ENCODE data around the gene ZNF124.
A peak's percentile ranks its signal among the peaks of the same experiment; 100 is the strongest.
"Not testable (repeated sequence)": the region's sequence is repeated elsewhere in the genome, so short reads cannot be mapped to it uniquely, and the experiment has no call there.

Gene ZNF124

DNA sequence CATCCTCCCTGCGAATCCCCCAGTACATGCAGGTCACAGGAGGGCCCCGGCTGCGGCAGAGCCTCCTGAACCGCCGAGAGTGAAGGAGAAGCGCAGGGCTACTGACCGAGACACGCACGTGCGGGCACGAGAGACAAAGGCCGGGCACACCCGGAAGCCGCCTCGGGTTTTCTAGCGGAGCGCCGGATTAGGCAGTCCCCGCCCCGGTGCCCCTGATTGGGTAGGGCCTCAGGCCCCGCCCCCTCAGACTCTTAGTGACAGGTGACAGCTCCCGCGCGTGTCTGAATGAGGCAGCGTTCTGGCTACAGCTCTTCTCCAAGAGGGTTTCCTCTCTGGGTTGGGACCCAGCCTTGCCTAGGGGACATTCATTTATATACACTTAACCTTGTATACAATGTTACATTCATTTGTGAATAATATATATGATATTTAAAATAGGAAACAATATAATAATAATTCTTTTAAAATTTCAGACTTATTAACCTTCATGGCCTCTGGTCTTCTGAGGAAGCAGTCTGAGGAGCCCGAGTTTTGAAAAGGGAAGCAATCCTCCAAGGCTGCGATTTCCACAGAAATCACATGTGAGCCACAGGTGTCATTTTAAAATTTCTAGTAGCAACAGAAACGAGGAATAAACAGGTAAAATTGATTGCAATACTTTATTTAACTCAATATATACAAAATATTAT lies at the start of gene ZNF124:
ZNF124 (minus strand) TSS at position 146 of the 689 bp plus-strand sequence; CDS start at position 3, 143 bp downstream.
- DNase-seq (ENCODE audit: extremely low spot score, insufficient read length, low read depth) = not testable (repeated sequence)
- peak; percentile 95 for FAIRE-seq

DNA sequence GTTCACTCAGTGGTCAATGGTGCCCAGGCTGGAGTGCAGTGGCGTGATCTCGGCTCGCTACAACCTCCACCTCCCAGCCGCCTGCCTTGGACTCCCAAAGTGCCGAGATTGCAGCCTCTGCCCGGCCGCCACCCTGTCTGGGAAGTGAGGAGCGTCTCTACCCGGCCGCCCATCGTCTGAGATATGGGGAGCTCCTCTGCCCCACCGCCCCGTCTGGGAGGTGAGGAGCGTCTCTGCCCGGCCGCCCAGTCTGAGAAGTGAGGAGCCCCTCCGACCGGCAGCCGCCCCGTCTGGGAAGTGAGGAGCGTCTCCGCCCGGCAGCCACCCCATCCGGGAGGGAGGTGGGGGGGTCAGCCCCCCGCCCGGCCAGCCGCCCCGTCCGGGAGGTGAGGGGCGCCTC lies 48.5 kb upstream of the ZNF124 start:
- not testable (repeated sequence) for DNase-seq (ENCODE audit: extremely low spot score, insufficient read length, low read depth); FAIRE-seq

DNA sequence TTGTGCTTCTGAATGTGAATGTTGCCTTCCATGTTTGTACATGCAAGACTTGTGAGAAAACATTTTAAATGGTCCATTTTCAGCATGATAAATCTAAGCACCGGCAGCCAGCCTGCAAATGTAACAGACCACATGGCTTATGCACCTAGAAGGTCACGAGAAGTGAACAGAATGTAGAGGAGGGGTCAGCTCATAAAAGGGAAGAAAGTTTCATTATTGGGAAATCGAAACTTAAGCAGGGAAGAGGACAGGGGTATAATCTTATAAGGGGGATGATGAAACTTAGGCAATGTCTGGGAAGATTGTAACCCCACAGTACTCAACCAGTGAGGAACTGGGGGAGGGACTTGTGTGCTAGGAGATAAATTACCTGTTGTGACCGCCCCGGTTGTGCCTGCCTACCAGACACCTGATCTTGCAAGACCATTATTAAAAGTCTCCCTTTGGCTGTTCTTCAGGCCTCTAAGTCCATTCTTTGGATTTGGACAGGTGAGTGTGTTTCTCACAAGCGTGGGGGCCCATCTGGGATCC lies 46.4 kb upstream of the ZNF124 start:
- FAIRE-seq = no peak
- no peak for DNase-seq (ENCODE audit: extremely low spot score, insufficient read length, low read depth)

DNA sequence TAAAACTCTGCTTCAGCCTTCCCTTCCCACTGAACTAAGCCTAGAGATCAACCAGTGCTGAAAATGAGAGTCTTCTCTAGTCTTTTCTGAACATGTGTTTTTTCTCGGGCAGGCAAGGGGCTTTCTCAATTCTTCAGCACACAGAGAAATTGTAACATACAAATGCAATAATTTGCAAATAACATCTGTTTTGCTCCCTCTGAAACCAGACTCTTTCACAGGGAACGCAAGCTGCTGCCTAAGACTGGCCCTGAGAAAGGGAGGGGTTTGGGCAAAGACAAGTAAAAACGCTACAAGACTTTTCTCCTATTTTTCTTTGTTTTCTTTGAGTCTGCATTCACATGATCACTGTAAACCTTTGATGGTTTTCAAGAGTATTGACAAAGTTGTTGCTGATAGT lies 44.4 kb upstream of the ZNF124 start:
- FAIRE-seq (no peak), DNase-seq (ENCODE audit: extremely low spot score, insufficient read length, low read depth) (no peak)

DNA sequence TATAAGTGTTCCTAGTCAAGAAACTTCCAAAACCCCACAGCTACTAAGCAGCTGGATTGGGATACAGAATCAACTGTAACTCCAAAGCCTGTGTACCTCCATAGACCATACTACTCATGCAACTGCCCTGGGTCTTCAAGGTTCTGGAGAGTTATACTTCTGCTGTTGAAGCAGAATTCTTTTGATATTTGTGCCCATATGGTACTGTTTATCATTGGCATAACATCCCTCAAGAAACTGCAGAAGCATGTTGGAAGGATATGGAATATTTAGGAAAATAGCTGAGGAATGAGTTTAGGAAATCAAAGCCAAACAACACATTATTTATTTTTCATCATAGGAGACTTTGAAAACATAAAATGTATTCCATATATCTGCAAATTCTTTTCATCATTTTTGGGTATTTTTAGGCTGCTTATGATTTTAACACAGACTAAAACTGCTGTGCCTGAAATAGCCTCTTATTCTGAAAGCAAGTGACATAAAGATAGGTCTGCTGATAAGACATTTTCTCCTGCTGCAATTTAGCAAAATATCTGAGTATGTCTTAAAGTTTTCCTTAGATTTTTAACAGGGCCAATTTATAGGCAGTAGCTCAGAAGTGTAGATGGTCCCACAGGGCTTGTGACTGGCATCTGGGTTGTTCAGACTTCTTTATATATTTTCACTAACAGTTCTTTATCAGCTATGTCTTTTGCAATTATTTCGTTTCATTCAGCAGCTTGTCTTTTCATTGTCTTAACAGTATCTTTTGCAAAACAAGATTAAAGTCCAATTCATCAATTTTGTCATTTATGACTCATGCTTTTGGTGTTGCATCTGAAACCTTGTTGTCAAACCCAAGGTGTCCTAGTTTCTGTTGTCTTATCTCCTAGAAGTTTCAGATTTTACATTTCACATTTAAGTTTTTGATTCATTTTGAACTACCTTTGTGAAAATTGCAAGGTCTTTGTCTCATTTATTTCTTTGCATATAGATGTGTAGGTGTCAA lies 41.1 kb upstream of the ZNF124 start:
- FAIRE-seq (peak; percentile 49), DNase-seq (ENCODE audit: extremely low spot score, insufficient read length, low read depth) (no peak)

DNA sequence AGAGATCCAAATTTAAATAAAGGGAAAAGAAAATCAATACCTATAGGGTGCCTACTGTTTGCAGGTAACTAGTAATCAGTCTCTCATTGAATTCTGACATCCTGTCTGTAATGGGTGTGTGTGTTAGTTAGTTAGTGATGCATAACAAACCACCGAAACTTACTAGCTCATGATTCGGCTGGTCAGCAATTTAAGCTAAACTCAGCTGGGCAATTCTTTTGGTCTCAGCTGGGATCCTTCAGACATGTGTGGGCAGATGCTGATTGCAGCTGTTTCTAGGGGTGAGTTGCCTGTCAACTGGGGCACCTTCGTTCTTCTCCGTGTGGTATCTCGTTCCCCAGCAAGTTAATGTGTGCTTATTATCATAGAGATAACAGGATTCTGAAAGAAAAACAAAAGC lies 40.2 kb upstream of the ZNF124 start:
- peak; percentile 95 for FAIRE-seq
- DNase-seq (ENCODE audit: extremely low spot score, insufficient read length, low read depth) = peak; percentile 15

DNA sequence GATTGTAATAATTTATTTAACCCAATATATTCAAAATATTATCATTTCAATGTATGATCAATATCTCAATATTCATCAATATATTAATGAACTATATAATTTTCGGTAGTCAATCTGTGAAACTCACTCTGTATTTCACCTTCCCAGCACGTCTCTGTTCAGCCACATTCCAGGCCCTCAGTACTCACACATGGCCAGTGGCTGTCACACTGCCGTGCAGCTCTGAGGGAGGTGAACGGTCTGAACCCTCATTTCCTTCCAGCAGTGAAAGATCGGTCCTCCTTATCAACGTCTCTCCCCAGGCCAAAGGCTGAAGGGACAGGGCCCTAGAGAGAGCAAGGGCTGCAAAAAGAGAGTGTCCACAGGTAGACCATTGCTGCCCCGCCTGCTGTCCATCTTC lies 39.5 kb upstream of the ZNF124 start:
- FAIRE-seq = no peak
- DNase-seq (ENCODE audit: extremely low spot score, insufficient read length, low read depth) = no peak

DNA sequence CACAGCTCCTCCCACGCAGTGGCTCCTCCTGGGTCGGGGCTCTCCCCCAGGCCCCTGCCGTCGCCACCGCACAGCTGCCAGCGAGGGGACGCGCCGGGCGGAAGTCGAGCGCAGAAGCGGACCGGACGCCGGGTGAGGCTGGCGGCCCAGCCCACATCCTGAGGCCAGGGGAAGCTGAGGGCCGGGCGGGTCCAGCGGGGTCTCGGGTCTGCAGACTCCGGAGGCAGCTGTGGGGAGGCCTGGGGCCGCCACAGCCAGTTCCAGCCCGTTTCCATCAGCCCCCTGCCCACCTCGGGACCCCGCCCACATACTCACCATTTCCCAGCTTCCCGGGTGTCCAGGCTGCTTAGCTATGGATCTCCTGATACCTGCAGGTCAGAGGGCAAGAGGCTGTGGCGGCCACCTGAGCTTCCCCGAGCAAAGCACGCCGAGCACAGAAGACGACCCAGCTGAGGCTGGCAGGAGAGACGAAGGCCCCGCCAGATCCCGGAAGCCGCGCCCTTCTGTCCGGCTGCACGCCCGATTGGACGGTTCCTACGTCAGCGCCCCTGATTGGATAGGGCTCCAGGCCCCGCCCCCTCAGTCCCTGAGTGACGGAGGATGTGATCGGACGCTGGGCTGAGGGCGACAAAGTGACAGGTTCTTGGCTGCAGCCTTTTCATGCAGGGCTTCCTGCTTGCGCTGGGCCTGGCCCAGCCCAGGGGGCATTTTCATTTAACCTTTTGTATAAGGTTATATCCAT lies 38.7 kb upstream of the ZNF124 start:
- FAIRE-seq (peak; percentile 98), DNase-seq (ENCODE audit: extremely low spot score, insufficient read length, low read depth) (peak; percentile 88)

DNA sequence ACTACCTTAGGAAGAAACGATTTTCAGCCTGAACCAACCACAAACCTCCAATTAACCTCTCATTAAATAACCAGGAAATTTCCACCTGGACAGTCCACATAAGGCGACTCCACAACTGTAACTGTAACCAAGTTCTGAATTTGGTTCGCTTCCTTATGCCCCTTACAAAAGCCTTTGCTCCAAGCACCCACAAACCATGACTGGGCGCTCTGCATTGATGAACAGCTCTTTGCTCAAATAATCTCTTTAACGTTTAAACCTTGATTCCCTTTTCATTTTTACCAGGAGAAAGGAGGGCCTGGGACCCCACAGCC lies 38.2 kb upstream of the ZNF124 start:
- FAIRE-seq (no peak), DNase-seq (ENCODE audit: extremely low spot score, insufficient read length, low read depth) (no peak)

DNA sequence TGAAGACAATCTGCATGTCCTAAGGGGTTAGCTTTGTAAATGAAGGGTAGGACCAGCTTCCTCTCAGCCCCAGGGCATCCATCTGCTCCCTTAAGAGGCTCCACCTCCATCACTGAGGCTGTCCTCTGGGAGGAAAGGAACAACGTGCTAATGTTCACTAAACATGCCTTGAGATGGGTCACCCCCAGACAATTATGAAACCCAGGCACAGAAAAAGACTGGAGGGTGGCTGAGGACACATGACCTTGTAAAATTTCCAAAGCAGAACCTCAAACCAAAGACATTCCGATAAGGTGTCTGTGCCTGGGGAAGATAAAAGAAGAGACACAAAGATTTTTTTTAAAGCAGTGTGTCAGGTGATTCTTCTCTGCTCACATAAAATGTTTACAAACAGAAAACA lies 37.6 kb upstream of the ZNF124 start:
- no peak for FAIRE-seq
- DNase-seq (ENCODE audit: extremely low spot score, insufficient read length, low read depth) = no peak

DNA sequence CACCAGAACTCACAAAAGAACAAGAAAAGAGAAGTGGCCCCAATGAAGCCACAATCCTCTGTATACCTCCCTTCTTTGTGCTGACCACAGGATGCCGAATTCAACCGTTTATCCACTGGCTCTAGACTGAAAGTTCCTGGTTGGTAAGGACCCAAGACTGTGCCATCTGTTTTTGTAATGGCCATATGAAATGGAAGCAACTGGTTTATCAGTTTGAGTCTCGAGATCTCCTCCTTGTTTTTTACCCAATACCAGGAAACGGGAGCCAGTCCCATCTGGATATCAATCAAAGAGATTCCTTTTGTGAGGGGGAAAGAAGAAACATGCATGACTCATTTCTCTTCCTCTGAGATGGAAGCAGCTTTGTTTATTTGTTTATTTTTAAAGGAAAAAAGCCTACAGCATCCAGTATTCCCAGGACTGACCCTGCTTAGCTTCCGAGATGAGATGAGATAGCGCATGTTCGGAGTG lies 32.4 kb upstream of the ZNF124 start:
- no peak for FAIRE-seq
- no peak for DNase-seq (ENCODE audit: extremely low spot score, insufficient read length, low read depth)

DNA sequence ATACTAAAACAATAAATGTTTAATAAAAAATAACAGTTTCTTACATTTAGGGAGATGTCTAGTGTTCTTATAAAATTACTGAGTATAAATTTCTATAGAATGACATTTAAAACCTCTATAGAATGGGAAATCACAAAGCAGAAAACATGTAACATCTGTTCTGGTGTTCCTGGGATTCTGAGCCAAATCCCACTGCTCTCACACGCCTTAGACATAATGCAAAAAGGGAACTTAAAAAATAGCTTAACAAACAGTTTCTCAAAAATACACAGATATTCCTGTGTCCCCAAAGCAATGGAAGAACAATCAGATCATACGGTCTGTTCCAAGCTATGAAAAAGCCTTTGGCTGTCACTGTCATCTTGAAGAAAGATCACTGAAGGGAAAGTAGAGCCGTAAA lies 27.0 kb upstream of the ZNF124 start:
- FAIRE-seq (no peak), DNase-seq (ENCODE audit: extremely low spot score, insufficient read length, low read depth) (no peak)

DNA sequence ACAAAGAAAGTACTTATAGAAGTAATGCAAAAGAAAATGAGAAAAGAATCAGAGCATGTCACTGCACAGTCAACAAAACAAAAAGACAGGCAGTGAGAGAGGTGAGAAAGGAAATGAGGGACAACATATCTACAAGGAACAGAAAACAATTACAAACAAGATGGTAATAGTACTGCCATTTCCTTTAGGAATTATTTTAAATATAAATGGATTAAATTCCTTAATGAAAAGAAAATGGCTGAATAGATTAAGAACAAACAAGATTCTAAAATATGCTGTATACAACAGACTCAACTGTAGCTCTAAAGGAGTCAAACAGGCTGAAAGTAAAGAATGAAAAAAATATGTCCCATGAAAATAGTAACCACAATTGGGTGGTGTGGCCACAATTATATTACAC lies 22.1 kb upstream of the ZNF124 start:
- no peak for FAIRE-seq
- no peak for DNase-seq (ENCODE audit: extremely low spot score, insufficient read length, low read depth)

DNA sequence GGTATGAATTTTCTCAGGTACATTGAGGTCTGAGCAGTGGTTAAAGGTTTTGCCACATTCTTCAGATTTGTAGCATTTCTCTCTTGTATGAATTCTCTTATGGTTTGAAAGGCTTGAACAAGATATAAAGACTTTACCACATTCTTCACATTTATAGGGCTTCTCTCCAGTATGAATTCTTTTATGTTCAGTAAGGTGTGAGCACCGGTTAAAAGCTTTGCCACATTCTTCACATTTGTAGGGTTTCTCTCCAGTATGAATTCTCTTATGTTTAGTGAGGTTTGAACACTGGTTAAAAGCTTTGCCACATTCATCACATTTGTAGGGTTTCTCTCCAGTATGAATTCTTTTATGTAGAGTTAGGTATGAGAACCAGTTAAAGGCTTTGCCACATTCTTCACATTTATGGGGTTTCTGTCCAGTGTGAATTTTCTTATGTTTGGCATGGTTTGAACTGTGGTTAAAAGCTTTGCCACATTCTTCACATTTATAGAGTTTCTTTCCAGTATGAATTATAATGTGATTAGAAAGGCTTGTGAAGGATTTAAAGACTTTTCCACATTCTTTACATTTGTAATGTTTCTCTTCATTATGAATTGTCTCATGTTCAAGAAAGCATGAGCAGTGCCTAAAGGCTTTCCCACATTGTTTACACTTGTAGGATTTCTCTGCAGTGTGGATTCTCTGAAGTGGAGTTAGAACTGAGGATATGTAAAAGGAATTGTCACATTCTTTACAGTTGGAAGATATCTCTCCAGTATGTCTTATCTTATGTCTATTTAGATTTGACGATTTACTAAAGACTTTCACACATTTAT lies 18.4 kb upstream of the ZNF124 start:
- no peak for FAIRE-seq

DNA sequence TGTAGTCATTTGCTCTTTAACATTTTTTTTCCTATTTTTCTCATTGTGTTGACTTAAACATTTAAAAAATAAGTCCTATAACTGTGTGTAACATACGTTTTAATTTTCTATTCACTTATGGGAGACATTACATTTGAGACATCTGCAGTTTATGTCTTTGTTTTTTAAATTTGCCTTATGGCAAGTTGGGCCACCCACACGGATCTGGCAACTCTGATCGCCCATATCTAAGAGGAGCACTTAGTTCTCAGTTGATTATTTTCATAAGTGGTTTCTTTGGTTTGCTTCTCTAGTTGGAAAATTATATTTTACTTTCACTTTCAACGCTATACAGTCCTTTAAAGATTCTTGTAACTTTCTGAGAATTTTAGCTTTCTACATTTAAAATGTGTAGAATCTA lies 13.8 kb upstream of the ZNF124 start:
- DNase-seq (ENCODE audit: extremely low spot score, insufficient read length, low read depth) (no peak), FAIRE-seq (no peak)

More for the DNA sequence above, 18.4 kb upstream of the ZNF124 start:
- no peak for DNase-seq (ENCODE audit: extremely low spot score, insufficient read length, low read depth)

DNA sequence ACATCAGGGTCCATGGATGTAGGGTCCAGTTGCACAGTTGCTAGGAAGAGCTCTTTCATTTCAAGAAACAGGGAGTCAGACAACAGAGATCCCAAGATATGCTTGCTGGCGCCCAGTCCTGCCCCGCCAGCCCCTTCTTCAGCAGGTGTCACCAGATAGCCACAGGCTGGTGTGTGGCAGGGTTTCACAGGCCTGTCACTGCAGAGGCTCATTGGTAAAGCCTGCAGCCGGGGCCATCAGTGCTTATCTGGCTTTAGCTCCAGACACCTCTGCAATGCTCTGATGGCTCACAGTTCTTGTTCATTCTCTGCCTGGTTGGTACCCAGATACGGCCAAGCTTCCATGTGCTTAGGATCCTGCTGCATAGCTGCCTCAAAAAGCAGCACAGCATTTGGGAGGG lies 12.4 kb upstream of the ZNF124 start:
- FAIRE-seq = no peak

DNA sequence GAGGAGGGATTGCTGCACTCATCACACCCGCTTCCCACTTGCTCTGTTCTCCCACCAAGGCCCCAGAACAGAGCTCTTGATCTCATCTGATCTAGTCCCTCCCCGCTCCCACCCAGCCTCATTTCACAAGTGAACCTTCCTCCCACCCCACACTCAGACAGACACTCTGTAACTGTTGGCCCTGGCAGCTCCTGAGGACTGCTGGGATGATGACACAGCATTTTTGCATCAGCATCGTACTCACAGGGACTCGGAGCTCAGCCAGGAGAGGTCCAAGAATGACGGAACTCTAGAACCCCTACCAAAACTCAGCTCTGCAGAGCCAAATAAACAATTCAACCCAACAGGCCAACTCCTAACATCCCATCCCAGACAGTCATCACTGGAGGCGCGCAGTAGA lies 11.2 kb upstream of the ZNF124 start:
- no peak for DNase-seq (ENCODE audit: extremely low spot score, insufficient read length, low read depth)
- no peak for FAIRE-seq

More for the DNA sequence above, 12.4 kb upstream of the ZNF124 start:
- no peak for DNase-seq (ENCODE audit: extremely low spot score, insufficient read length, low read depth)

DNA sequence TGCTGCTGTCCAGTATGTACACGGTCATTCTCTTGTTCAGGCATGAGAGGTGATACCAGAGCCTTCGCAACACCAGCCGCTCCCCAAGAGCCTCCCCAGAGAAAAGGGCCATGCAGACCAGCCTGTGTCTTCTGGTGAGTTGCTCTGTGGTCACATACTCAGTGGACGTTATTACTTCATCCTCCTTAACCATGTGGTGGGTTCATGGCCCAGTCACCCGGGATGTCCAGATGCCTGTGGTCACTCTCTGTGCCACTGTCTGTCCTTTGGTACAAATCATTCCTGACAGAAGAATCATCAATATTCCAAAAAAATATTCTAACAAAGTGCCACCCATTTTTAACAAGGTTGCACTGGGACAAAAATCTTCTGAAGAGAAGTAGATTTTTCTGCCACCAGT lies 8.8 kb upstream of the ZNF124 start:
- no peak for DNase-seq (ENCODE audit: extremely low spot score, insufficient read length, low read depth)
- no peak for FAIRE-seq

DNA sequence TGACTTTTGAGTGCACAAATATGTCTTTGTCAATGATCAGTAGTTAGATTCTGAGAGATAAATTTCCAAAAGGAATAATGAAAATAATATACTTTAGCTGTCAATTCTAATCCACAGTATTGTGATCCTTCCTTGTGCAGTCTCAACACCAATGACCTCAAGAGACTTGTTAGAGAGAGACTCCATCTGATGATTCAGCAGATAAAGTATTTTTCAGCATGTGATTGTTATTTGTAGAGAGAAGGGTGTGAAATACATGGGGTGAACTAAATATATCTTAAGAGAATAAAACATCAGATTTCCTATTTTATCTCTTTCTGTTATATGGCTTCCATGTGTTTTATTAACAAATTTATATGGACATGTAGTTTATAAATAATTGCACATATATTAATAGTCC lies 5.9 kb upstream of the ZNF124 start:
- DNase-seq (ENCODE audit: extremely low spot score, insufficient read length, low read depth) (no peak), FAIRE-seq (no peak)
